Measurements from ENCODE around the gene B3GNT3. TPM values are rescaled to one million over a fixed set of nuclear protein-coding genes. Genes with fewer than 3 reads are reported as not detected.

B3GNT3 gene
- total and polyA plus RNA-seq, 2 of the 13 experiments (the other 11 are each of a cell fraction or from before 2014, with no cell fraction given) = 0.86 to 4.0 TPM

GRCh38 chr19:17797424-17798201 lies 2.7 kb downstream of the B3GNT3 start (continued):
- TF ChIP-seq GPBP1L1 (CRISPR knock-in tag; IDR thresholded peaks at IDR 0.05) (no peak), ZC3H4 (CRISPR knock-in tag; IDR thresholded peaks at IDR 0.05; ENCODE audit: borderline replicate concordance) (0 out of 2 replicates have a peak, but pooled peaks have one; percentile 40), ZNF343 (CRISPR knock-in tag; IDR thresholded peaks at IDR 0.05) (no peak), CEBPB (IDR thresholded peaks at IDR 0.05; ENCODE audit: borderline replicate concordance, low read depth, low read length) (peak; percentile 2; the same call in 1 of the 2 replicates), ZSCAN12 (CRISPR knock-in tag; IDR thresholded peaks at IDR 0.05) (no peak), GRHL1 (CRISPR knock-in tag; conservative IDR thresholded peaks at IDR 0.05) (no peak), ZBTB38 (CRISPR knock-in tag; IDR thresholded peaks at IDR 0.05) (no peak), ARID4A (CRISPR knock-in tag; IDR thresholded peaks at IDR 0.05; ENCODE audit: borderline replicate concordance) (peak; percentile 24; the same call in 1 of the 2 replicates), FOXO1 (CRISPR knock-in tag; IDR thresholded peaks at IDR 0.05) (peak; percentile 27; the same call in 1 of the 2 replicates), GATAD2A (CRISPR knock-in tag; IDR thresholded peaks at IDR 0.05) (peak; percentile 78), IRF2 (CRISPR knock-in tag; IDR thresholded peaks at IDR 0.05) (0 out of 2 replicates have a peak, but pooled peaks have one; percentile 37), MEIS2 (CRISPR knock-in tag; IDR thresholded peaks at IDR 0.05) (peak; percentile 88), ETV5 (CRISPR knock-in tag; IDR thresholded peaks at IDR 0.05; ENCODE audit: borderline replicate concordance) (peak; percentile 31; the same call in 1 of the 2 replicates), SOX6 (IDR thresholded peaks at IDR 0.05) (no peak), SOX6 (CRISPR knock-in tag; IDR thresholded peaks at IDR 0.05) (peak; percentile 37; the same call in 1 of the 2 replicates), HNRNPL (IDR thresholded peaks at IDR 0.05; ENCODE audit: low read depth, low read length) (peak; percentile 92), RXRA (CRISPR knock-in tag; IDR thresholded peaks at IDR 0.05) (peak; percentile 19; the same call in 1 of the 2 replicates)
- TF ChIP-seq, protein P1, sequence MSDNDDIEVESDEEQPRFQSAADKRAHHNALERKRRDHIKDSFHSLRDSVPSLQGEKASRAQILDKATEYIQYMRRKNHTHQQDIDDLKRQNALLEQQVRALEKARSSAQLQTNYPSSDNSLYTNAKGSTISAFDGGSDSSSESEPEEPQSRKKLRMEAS (IDR thresholded peaks at IDR 0.05) = peak; percentile 44
- TF ChIP-seq, protein P2, sequence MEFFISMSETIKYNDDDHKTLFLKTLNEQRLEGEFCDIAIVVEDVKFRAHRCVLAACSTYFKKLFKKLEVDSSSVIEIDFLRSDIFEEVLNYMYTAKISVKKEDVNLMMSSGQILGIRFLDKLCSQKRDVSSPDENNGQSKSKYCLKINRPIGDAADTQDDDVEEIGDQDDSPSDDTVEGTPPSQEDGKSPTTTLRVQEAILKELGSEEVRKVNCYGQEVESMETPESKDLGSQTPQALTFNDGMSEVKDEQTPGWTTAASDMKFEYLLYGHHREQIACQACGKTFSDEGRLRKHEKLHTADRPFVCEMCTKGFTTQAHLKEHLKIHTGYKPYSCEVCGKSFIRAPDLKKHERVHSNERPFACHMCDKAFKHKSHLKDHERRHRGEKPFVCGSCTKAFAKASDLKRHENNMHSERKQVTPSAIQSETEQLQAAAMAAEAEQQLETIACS (CRISPR knock-in tag; IDR thresholded peaks at IDR 0.05) = no peak
- TF ChIP-seq, protein P3, sequence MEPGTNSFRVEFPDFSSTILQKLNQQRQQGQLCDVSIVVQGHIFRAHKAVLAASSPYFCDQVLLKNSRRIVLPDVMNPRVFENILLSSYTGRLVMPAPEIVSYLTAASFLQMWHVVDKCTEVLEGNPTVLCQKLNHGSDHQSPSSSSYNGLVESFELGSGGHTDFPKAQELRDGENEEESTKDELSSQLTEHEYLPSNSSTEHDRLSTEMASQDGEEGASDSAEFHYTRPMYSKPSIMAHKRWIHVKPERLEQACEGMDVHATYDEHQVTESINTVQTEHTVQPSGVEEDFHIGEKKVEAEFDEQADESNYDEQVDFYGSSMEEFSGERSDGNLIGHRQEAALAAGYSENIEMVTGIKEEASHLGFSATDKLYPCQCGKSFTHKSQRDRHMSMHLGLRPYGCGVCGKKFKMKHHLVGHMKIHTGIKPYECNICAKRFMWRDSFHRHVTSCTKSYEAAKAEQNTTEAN (CRISPR knock-in tag; conservative IDR thresholded peaks at IDR 0.05) = peak; percentile 87

Data from HepG2 (cell line).